AG09309 (cell line): Measurements from ENCODE around the gene ADCY3.

Source experiments
- DNase-seq: peaks from one replicate; pipeline ENCODE4 v3.0.0-alpha.2; 2010; ENCODE audit warnings: low read depth
- H3K4me3 ChIP-seq: 2 replicates; pipeline ENCODE4 v1.5.1; 2011; ENCODE audit warnings: mild to moderate bottlenecking, low read depth, low read length, moderate library complexity; ENCODE audit not compliant: control insufficient read depth
- CTCF ChIP-seq: IDR thresholded peaks from 2 replicates; pipeline ENCODE4 v1.5.1; 2011; ENCODE audit warnings: mild to moderate bottlenecking, low read depth, low read length, inconsistent platforms; ENCODE audit not compliant: insufficient read depth, control insufficient read depth; ENCODE audit errors: missing control alignments

ADCY3 gene

GRCh38 chr2:24834733-24835395, 85.2 kb downstream of the ADCY3 start:
- no peak for DNase-seq

GRCh38 chr2:24833821-24834732, 86.0 kb downstream of the ADCY3 start:
- no peak for DNase-seq
- no peak for TF ChIP-seq CTCF
- H3K4me3 ChIP-seq: no peak overlapping the region

More at GRCh38 chr2:24834733-24835395, 85.2 kb downstream of the ADCY3 start:
- H3K4me3 ChIP-seq: no peak overlapping the region
- no peak for TF ChIP-seq CTCF

GRCh38 chr2:24832931-24833701, 86.9 kb downstream of the ADCY3 start:
- TF ChIP-seq CTCF: no peak
- no peak for DNase-seq
- no peak overlapping the region for H3K4me3 ChIP-seq

GRCh38 chr2:24832521-24832920, 87.5 kb downstream of the ADCY3 start:
- no peak for TF ChIP-seq CTCF
- no peak for DNase-seq
- H3K4me3 ChIP-seq: no peak overlapping the region

GRCh38 chr2:24832073-24832461, 88.0 kb downstream of the ADCY3 start:
- H3K4me3 ChIP-seq: no peak overlapping the region
- TF ChIP-seq CTCF: no peak
- no peak for DNase-seq
